Neural cell (in vitro differentiated cells): ENCODE data around the gene OR3A3. TPM values are rescaled to one million over a fixed set of nuclear protein-coding genes. Genes with fewer than 3 reads are reported as not detected.

Experiments
- H2AFZ ChIP-seq: fragments of 200-600, 300-800 bp; sonication (generic), shearing (Covaris generic); 2 replicates; pipeline ENCODE4 v1.6.0; 2014; ENCODE audit warnings: low read depth, mild to moderate bottlenecking, antibody characterized with exemption, low read length, moderate library complexity
- H3F3A ChIP-seq: fragments of 200-600 bp; shearing (Covaris generic); 2 replicates; pipeline ENCODE4 v1.6.1; 2016; ENCODE audit warnings: mild to moderate bottlenecking, moderate library complexity, mixed read lengths, antibody characterized with exemption, low read length; ENCODE audit not compliant: insufficient read depth, poor library complexity, severe bottlenecking
- H3K27ac ChIP-seq: fragments of 200-600, 300-800 bp; sonication (generic), shearing (Covaris generic); 2 replicates; pipeline ENCODE4 v1.5.1; 2014; ENCODE audit warnings: mild to moderate bottlenecking, low read length, moderate library complexity
- H3K27me3 ChIP-seq: fragments of 300-800, 200-600 bp; sonication (generic), shearing (Covaris generic); 2 replicates; pipeline ENCODE4 v1.6.0; 2014; ENCODE audit warnings: mild to moderate bottlenecking, low read depth, low read length, moderate library complexity; ENCODE audit not compliant: insufficient read depth
- H3K36me3 ChIP-seq: fragments of 300-800, 200-600 bp; sonication (generic), shearing (Covaris generic); 2 replicates; pipeline ENCODE4 v1.5.1; 2014; ENCODE audit warnings: mild to moderate bottlenecking, antibody characterized with exemption, low read length, moderate library complexity; ENCODE audit not compliant: insufficient read depth
- H3K4me2 ChIP-seq: fragments of 300-800, 200-600 bp; sonication (generic), shearing (Covaris generic); 2 replicates; pipeline ENCODE4 v1.6.0; 2014; ENCODE audit warnings: mild to moderate bottlenecking, low read length
- H3K4me3 ChIP-seq: fragments of 300-800, 200-600 bp; sonication (generic), shearing (Covaris generic); 2 replicates; pipeline ENCODE4 v1.5.1; 2014; ENCODE audit warnings: mild to moderate bottlenecking, low read length, moderate library complexity
- H3K79me2 ChIP-seq: fragments of 200-600 bp; shearing (Covaris generic); replicated peaks from 2 replicates; pipeline ENCODE4 v1.6.0; 2014; ENCODE audit warnings: mild to moderate bottlenecking, low read length, moderate library complexity; ENCODE audit not compliant: insufficient read depth
- H3K9ac ChIP-seq: fragments of 300-800, 200-600 bp; sonication (generic), shearing (Covaris generic); 2 replicates; pipeline ENCODE4 v1.6.1; 2016; ENCODE audit warnings: mild to moderate bottlenecking, low read length, mixed read lengths
- H3K9me2 ChIP-seq: fragments of 200-600 bp; shearing (Covaris generic); 2 replicates; pipeline ENCODE4 v1.6.1; 2016; ENCODE audit warnings: mild to moderate bottlenecking, low read length, mixed read lengths; ENCODE audit not compliant: insufficient read depth
- H3K9me3 ChIP-seq: fragments of 200-600, 300-800 bp; sonication (generic), shearing (Covaris generic); 2 replicates; pipeline ENCODE4 v1.6.1; 2016; ENCODE audit warnings: mild to moderate bottlenecking, mixed run types, low read length, moderate library complexity, mixed read lengths
- H4K20me1 ChIP-seq: fragments of 200-600 bp; shearing (Covaris generic); 2 replicates; pipeline ENCODE4 v1.6.1; 2016; ENCODE audit warnings: mild to moderate bottlenecking, mixed run types; ENCODE audit not compliant: insufficient read depth
- EP300 ChIP-seq: fragments of 450-650 bp; conservative IDR thresholded peaks from 2 replicates; pipeline ENCODE4 v1.6.1; 2014; ENCODE audit warnings: antibody characterized with exemption, mild to moderate bottlenecking, moderate library complexity; ENCODE audit not compliant: poor library complexity, severe bottlenecking
- EZH2 ChIP-seq: fragments of 200-600, 300-800 bp; shearing (Covaris generic), sonication (generic); IDR thresholded peaks from 2 replicates; pipeline ENCODE4 v1.6.1; 2014; ENCODE audit warnings: antibody characterized with exemption, low read length, borderline replicate concordance, mild to moderate bottlenecking; ENCODE audit not compliant: insufficient read depth, poor library complexity, severe bottlenecking
- MXI1 ChIP-seq: fragments of 450-650 bp; conservative IDR thresholded peaks from 2 replicates; pipeline ENCODE4 v1.6.1; 2014; ENCODE audit warnings: antibody characterized with exemption, mild to moderate bottlenecking; ENCODE audit not compliant: poor library complexity, severe bottlenecking
- POLR2AphosphoS5 ChIP-seq: IDR thresholded peaks from 2 replicates; pipeline ENCODE4 v1.6.1; 2012
- RAD21 ChIP-seq: fragments of 450-650 bp; conservative IDR thresholded peaks from 2 replicates; pipeline ENCODE4 v1.6.1; 2014; ENCODE audit warnings: antibody characterized with exemption, mild to moderate bottlenecking, moderate library complexity
- SMC3 ChIP-seq: fragments of 450-650 bp; conservative IDR thresholded peaks from 2 replicates; pipeline ENCODE4 v1.6.1; 2014; ENCODE audit warnings: antibody characterized with exemption, mild to moderate bottlenecking, moderate library complexity; ENCODE audit not compliant: poor library complexity
- TAF1 ChIP-seq: IDR thresholded peaks from 2 replicates; pipeline ENCODE4 v1.6.1; 2012; ENCODE audit warnings: low read depth
- polyA plus RNA-seq: library from polyadenylated mRNA; depleted of rRNA; stranded (reverse); fragments of >200 nt; gene quantifications from 2 replicates; pipeline ENCODE4 v1.2.3, GENCODE V29; 2014
- TF ChIP-seq, protein P1 (sequence below): fragments of 450-650 bp; IDR thresholded peaks from 2 replicates; pipeline ENCODE4 v1.5.1; 2014; ENCODE audit warnings: antibody characterized with exemption, mild to moderate bottlenecking, moderate library complexity; ENCODE audit not compliant: poor library complexity, severe bottlenecking
- TF ChIP-seq, protein P2 (sequence below): IDR thresholded peaks from 2 replicates; pipeline ENCODE4 v1.6.1; 2012; ENCODE audit warnings: borderline replicate concordance

The OR3A3 gene
- polyA plus RNA-seq, 1 donor from 2014 or later = not detected

DNA sequence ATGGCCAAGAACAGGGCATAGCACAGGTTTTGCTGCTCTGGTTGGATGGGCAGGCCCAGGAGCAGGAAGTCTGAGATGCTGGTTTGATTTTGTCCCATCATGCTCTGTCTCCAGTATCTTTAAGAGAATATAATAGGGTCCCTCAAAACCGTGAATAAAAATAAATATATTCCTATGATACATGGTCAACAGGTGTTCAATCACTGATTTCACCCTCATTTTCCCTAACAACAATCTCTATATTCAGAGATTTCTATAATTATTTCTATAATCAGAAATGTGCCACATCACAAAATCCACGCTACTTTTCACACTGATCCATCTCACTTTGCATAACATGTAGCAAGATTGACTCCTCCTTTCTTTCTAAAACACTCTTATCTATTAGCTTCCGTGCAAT lies 22.6 kb downstream of the OR3A3 start, which contains the start of gene OR1E2:
OR1E2 (minus strand) TSS at position 101 of the 400 bp plus-strand sequence; CDS start at position 101, 0 bp downstream.
- H3K4me3 ChIP-seq = no peak within 1 kb of the TSS
- H3F3A ChIP-seq = no peaks in the 10 kb centered on the region
- H3K9me3 ChIP-seq = no peaks in the 10 kb centered on the region
- no peak within 1 kb of the TSS for H3K4me2 ChIP-seq
- no peaks in the 10 kb centered on the region for H3K27me3 ChIP-seq
- no peaks in the 10 kb centered on the region for H3K79me2 ChIP-seq
- no peaks in the 10 kb centered on the region for H4K20me1 ChIP-seq
- no peak within 1 kb of the TSS for H3K27ac ChIP-seq
- TF ChIP-seq TAF1 = no peak
- no peak for TF ChIP-seq RAD21
- no peaks in the 10 kb centered on the region for H3K9me2 ChIP-seq
- no peak within 1 kb of the TSS for H3K9ac ChIP-seq
- H3K36me3 ChIP-seq = no peaks in the 10 kb centered on the region
- H2AFZ ChIP-seq = no peak within 1 kb of the TSS

DNA sequence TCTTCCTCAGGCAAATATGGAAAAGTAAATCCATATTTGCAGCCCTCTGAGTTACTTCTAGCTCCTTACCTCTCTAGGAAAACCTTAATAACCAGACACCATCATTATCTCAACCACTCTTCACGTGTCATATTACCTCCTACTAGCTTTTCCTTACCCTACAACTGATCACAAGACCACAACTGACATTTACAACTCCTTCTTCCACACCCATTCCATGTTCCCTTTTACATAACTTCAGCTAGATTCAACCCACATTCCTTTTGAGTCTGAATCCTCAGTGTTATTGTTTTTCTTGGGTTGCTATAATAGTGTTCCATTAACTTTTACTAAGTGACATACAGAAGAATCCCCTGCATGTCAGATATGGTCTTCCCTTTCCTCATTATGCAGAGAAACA lies 27.2 kb downstream of the OR3A3 start:
- Histone ChIP-seq H3F3A (no peaks in the 10 kb centered on the region), H3K27ac (no peak overlapping the region), H4K20me1 (no peaks in the 10 kb centered on the region), H3K9me3 (no peaks in the 10 kb centered on the region), H3K4me3 (no peak overlapping the region), H3K79me2 (no peaks in the 10 kb centered on the region), H3K27me3 (no peaks in the 10 kb centered on the region), H2AFZ (no peak overlapping the region), H3K36me3 (no peaks in the 10 kb centered on the region), H3K9me2 (no peaks in the 10 kb centered on the region), H3K4me2 (no peak overlapping the region), H3K9ac (no peak overlapping the region)
- TF ChIP-seq EP300 (no peak), POLR2AphosphoS5 (no peak), TAF1 (no peak), MXI1 (no peak), RAD21 (no peak), SMC3 (no peak), EZH2 (no peak)
- TF ChIP-seq, protein P1, sequence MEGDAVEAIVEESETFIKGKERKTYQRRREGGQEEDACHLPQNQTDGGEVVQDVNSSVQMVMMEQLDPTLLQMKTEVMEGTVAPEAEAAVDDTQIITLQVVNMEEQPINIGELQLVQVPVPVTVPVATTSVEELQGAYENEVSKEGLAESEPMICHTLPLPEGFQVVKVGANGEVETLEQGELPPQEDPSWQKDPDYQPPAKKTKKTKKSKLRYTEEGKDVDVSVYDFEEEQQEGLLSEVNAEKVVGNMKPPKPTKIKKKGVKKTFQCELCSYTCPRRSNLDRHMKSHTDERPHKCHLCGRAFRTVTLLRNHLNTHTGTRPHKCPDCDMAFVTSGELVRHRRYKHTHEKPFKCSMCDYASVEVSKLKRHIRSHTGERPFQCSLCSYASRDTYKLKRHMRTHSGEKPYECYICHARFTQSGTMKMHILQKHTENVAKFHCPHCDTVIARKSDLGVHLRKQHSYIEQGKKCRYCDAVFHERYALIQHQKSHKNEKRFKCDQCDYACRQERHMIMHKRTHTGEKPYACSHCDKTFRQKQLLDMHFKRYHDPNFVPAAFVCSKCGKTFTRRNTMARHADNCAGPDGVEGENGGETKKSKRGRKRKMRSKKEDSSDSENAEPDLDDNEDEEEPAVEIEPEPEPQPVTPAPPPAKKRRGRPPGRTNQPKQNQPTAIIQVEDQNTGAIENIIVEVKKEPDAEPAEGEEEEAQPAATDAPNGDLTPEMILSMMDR = no peak
- TF ChIP-seq, protein P2, sequence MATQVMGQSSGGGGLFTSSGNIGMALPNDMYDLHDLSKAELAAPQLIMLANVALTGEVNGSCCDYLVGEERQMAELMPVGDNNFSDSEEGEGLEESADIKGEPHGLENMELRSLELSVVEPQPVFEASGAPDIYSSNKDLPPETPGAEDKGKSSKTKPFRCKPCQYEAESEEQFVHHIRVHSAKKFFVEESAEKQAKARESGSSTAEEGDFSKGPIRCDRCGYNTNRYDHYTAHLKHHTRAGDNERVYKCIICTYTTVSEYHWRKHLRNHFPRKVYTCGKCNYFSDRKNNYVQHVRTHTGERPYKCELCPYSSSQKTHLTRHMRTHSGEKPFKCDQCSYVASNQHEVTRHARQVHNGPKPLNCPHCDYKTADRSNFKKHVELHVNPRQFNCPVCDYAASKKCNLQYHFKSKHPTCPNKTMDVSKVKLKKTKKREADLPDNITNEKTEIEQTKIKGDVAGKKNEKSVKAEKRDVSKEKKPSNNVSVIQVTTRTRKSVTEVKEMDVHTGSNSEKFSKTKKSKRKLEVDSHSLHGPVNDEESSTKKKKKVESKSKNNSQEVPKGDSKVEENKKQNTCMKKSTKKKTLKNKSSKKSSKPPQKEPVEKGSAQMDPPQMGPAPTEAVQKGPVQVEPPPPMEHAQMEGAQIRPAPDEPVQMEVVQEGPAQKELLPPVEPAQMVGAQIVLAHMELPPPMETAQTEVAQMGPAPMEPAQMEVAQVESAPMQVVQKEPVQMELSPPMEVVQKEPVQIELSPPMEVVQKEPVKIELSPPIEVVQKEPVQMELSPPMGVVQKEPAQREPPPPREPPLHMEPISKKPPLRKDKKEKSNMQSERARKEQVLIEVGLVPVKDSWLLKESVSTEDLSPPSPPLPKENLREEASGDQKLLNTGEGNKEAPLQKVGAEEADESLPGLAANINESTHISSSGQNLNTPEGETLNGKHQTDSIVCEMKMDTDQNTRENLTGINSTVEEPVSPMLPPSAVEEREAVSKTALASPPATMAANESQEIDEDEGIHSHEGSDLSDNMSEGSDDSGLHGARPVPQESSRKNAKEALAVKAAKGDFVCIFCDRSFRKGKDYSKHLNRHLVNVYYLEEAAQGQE = no peak

DNA sequence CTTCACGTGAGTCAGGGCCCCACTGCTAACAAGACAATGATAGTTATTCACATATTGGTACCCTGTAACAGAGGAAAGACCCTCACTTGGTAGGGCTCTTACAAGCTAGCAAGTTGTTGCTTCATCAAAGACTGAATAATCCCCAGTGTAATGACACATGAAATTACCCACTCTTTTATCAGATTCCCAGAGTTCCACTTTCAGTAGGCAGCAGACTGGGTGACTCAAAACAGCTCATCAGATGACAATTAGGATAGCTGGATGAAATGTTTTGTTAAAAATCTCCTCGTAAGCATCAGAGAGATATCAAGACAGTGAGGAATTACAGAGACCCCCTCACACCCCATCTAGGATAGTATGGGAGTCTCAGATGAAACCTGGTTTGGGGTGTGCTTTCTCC lies 29.3 kb downstream of the OR3A3 start:
- no peak overlapping the region for H3K4me3 ChIP-seq
- H3F3A ChIP-seq = no peaks in the 10 kb centered on the region
- H3K9ac ChIP-seq = no peak overlapping the region
- H3K9me3 ChIP-seq = no peaks in the 10 kb centered on the region
- H3K79me2 ChIP-seq = no peaks in the 10 kb centered on the region
- no peaks in the 10 kb centered on the region for H3K36me3 ChIP-seq
- H3K27me3 ChIP-seq = no peaks in the 10 kb centered on the region
- no peak overlapping the region for H3K4me2 ChIP-seq
- no peak for TF ChIP-seq EZH2
- TF ChIP-seq, protein P1 = no peak
- no peak for TF ChIP-seq EP300
- TF ChIP-seq POLR2AphosphoS5 = no peak
- TF ChIP-seq RAD21 = no peak
- TF ChIP-seq MXI1 = no peak
- TF ChIP-seq, protein P2 = no peak
- no peak for TF ChIP-seq SMC3
- no peak for TF ChIP-seq TAF1
- no peaks in the 10 kb centered on the region for H3K9me2 ChIP-seq
- H2AFZ ChIP-seq = no peak overlapping the region
- H3K27ac ChIP-seq = no peak overlapping the region
- H4K20me1 ChIP-seq = no peaks in the 10 kb centered on the region
